HEK293 (cell line): ENCODE results near the gene REST.

Source experiments
- CTCF ChIA-PET: fragments of 350-600 bp; formaldehyde crosslinking; extraction: SDS; loops from one replicate; lab custom pipeline; 2021; ENCODE audit warnings: antibody characterized with exemption; lab: Yijun Ruan, JAX
- POLR2A ChIA-PET: fragments of 300-600 bp; formaldehyde crosslinking; extraction: SDS; loops from one replicate; lab custom pipeline; 2020; ENCODE audit warnings: antibody characterized with exemption, inconsistent platforms; lab: Yijun Ruan, JAX
- H3K27ac ChIP-seq: fragments of 200-500 bp; sonication (Bioruptor generic); 2 replicates; pipeline ENCODE4 v1.5.1; 2014; ENCODE audit warnings: low read depth, low read length, control low read depth, inconsistent platforms; ENCODE audit errors: extremely low read depth
- H3K36me3 ChIP-seq, 2 experiments: fragments of 200-500 bp in 1 of 2; sonication (Bioruptor generic) in 1 of 2; 1 replicate in 1 of 2; 2 replicates in 1 of 2; pipeline ENCODE4 v1.5.1; 2014 to 2017; ENCODE audit warnings: inconsistent platforms in 2 of 2, low read length in 2 of 2; ENCODE audit not compliant: control insufficient read depth in 2 of 2, insufficient read depth in 1 of 2
- H3K4me1 ChIP-seq: fragments of 200-500 bp; sonication (Bioruptor generic); 2 replicates; pipeline ENCODE4 v1.5.1; 2014; ENCODE audit warnings: mild to moderate bottlenecking, low read length, inconsistent platforms; ENCODE audit not compliant: control insufficient read depth, insufficient read depth
- H3K4me3 ChIP-seq: 2 replicates; pipeline ENCODE4 v1.5.1; 2011; ENCODE audit warnings: low read depth, mild to moderate bottlenecking, control low read depth, low read length, moderate library complexity
- H3K9me3 ChIP-seq: fragments of 200-500 bp; sonication (Bioruptor generic); 2 replicates; pipeline ENCODE4 v1.5.1; 2014; ENCODE audit warnings: low read depth, low read length, inconsistent platforms; ENCODE audit not compliant: control insufficient read depth, insufficient read depth
- KLF10 ChIP-seq: fragments of 450-650 bp; IDR thresholded peaks from 2 replicates; pipeline ENCODE4 v1.5.1; 2018; ENCODE audit warnings: missing biosample characterization, mild to moderate bottlenecking, missing genetic modification characterization
- KLF8 ChIP-seq: fragments of 450-650 bp; formaldehyde crosslinking; IDR thresholded peaks from 2 replicates; pipeline ENCODE4 v1.5.1; 2016; ENCODE audit warnings: missing biosample characterization, missing genetic modification characterization
- SCRT2 ChIP-seq: fragments of 450-650 bp; formaldehyde crosslinking; IDR thresholded peaks from 2 replicates; pipeline ENCODE4 v1.5.1; 2016; ENCODE audit warnings: missing biosample characterization, missing genetic modification characterization
- WT1 ChIP-seq: fragments of 450-650 bp; formaldehyde crosslinking; IDR thresholded peaks from 2 replicates; pipeline ENCODE4 v1.5.1; 2016; ENCODE audit warnings: missing biosample characterization, missing genetic modification characterization
- ZFP37 ChIP-seq: fragments of 450-650 bp; formaldehyde crosslinking; IDR thresholded peaks from 2 replicates; pipeline ENCODE4 v1.5.1; 2016; ENCODE audit warnings: missing biosample characterization, missing genetic modification characterization
- ZNF132 ChIP-seq: fragments of 450-650 bp; formaldehyde crosslinking; IDR thresholded peaks from 2 replicates; pipeline ENCODE4 v1.5.1; 2017; ENCODE audit warnings: missing biosample characterization, missing genetic modification characterization, borderline replicate concordance
- ZNF157 ChIP-seq: fragments of 450-650 bp; formaldehyde crosslinking; IDR thresholded peaks from 2 replicates; pipeline ENCODE4 v1.5.1; 2016; ENCODE audit warnings: missing biosample characterization, missing genetic modification characterization
- ZNF223 ChIP-seq: fragments of 450-650 bp; formaldehyde crosslinking; IDR thresholded peaks from 2 replicates; pipeline ENCODE4 v1.5.1; 2016; ENCODE audit warnings: missing biosample characterization, missing genetic modification characterization
- ZNF23 ChIP-seq: fragments of 450-650 bp; formaldehyde crosslinking; IDR thresholded peaks from 2 replicates; pipeline ENCODE4 v1.5.1; 2016; ENCODE audit warnings: missing biosample characterization, missing genetic modification characterization, borderline replicate concordance
- ZNF311 ChIP-seq: fragments of 450-650 bp; formaldehyde crosslinking; IDR thresholded peaks from 2 replicates; pipeline ENCODE4 v1.5.1; 2017; ENCODE audit warnings: missing biosample characterization, missing genetic modification characterization, borderline replicate concordance
- ZNF366 ChIP-seq: fragments of 450-650 bp; formaldehyde crosslinking; conservative IDR thresholded peaks from 2 replicates; pipeline ENCODE4 v1.5.1; 2016; ENCODE audit warnings: missing biosample characterization, missing genetic modification characterization
- ZNF596 ChIP-seq: fragments of 450-650 bp; IDR thresholded peaks from 2 replicates; pipeline ENCODE4 v1.5.0; 2018; ENCODE audit warnings: missing biosample characterization, mild to moderate bottlenecking, missing genetic modification characterization, moderate library complexity
- ZNF629 ChIP-seq: fragments of 450-650 bp; formaldehyde crosslinking; IDR thresholded peaks from 2 replicates; pipeline ENCODE4 v1.5.1; 2017; ENCODE audit warnings: missing biosample characterization, missing genetic modification characterization
- ZNF660 ChIP-seq: fragments of 450-650 bp; IDR thresholded peaks from 2 replicates; pipeline ENCODE4 v1.5.1; 2018; ENCODE audit warnings: missing biosample characterization, mild to moderate bottlenecking, missing genetic modification characterization
- ZNF677 ChIP-seq: fragments of 450-650 bp; IDR thresholded peaks from 2 replicates; pipeline ENCODE4 v1.5.0; 2018; ENCODE audit warnings: missing biosample characterization, mild to moderate bottlenecking, missing genetic modification characterization, moderate library complexity
- ZNF791 ChIP-seq: fragments of 450-650 bp; formaldehyde crosslinking; IDR thresholded peaks from 2 replicates; pipeline ENCODE4 v1.5.1; 2016; ENCODE audit warnings: missing biosample characterization, missing genetic modification characterization
- ZNF837 ChIP-seq: fragments of 450-650 bp; formaldehyde crosslinking; IDR thresholded peaks from 2 replicates; pipeline ENCODE4 v1.5.1; 2016; ENCODE audit warnings: missing biosample characterization, missing genetic modification characterization
- TF ChIP-seq, protein P1 (sequence below): fragments of 450-650 bp; formaldehyde crosslinking; IDR thresholded peaks from 2 replicates; pipeline ENCODE4 v1.5.1; 2017; ENCODE audit warnings: missing biosample characterization, missing genetic modification characterization
- TF ChIP-seq, protein P2 (sequence below): fragments of 450-650 bp; formaldehyde crosslinking; IDR thresholded peaks from 2 replicates; pipeline ENCODE4; 2016; ENCODE audit warnings: missing biosample characterization, missing genetic modification characterization
- TF ChIP-seq, protein P3 (sequence below): fragments of 450-650 bp; formaldehyde crosslinking; IDR thresholded peaks from 2 replicates; pipeline ENCODE4 v1.5.1; 2016; ENCODE audit warnings: missing biosample characterization, missing genetic modification characterization
- TF ChIP-seq, protein P4 (sequence below): fragments of 450-650 bp; IDR thresholded peaks from 2 replicates; pipeline ENCODE4 v1.5.1; 2018; ENCODE audit warnings: missing biosample characterization, missing genetic modification characterization

The REST gene

DNA sequence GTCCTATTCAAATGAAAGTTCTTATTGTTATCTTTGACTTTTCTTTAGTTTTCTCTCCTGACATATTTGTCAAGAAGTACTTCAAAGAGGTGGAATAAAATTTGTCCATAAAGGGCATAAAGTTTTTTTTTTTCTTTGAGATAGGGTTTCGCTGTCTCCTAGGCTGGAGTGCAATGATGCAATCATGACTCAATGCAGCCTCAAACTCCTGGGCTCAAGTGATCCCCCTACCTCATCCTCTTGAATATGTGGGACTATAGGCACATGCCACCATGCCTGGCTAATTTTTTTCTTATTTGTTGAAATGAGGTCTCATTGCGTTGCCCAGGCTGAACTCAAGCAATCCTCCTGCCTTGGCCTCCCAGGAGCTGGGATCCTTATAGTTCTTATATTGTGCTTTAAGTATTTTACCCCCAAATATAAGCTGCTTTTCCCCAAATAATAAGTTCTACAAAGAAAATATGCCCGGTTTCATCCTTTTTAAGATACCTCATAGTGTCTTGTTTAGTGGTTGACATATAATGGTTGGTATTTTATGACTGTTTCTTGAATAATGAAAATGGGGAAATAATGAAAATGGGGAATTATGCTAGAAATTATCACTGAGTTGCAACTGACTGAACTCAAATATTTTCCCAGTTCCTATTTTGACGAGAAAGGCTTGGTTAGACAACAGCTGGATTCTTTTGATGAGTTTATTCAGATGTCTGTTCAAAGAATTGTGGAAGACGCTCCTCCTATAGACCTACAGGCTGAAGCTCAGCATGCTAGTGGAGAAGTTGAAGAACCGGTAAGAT is 82.6 kb downstream of the REST start:
- Histone ChIP-seq H3K4me1 (no peaks in the 10 kb centered on the region), H3K27ac (no peak overlapping the region), H3K4me3 (no peak overlapping the region), H3K9me3 (no peaks in the 10 kb centered on the region), H3K36me3 (peaks cover 33 to 89% of the 10 kb centered on the region in 2 experiments)
- ChIA-PET POLR2A (interaction anchor here (2.3 kb wide), 1 partner anchor 11 kb away, joined by 10 read pairs; the partner anchor contains the start of gene POLR2B), CTCF (interaction anchor here (0.6 kb wide), 1 partner anchor 172 kb away, joined by 4 read pairs; no protein-coding TSS in a partner anchor)
- TF ChIP-seq ZNF677 (tag by site-specific recombination) (no peak), SCRT2 (no peak), ZNF629 (tag by site-specific recombination) (0 out of 2 replicates have a peak, but pooled peaks have one; percentile 29), ZNF660 (tag by site-specific recombination) (0 out of 2 replicates have a peak, but pooled peaks have one; percentile 28), ZNF366 (tag by site-specific recombination) (0 out of 2 replicates have a peak, but pooled peaks have one; percentile 26)
- TF ChIP-seq, protein P1, sequence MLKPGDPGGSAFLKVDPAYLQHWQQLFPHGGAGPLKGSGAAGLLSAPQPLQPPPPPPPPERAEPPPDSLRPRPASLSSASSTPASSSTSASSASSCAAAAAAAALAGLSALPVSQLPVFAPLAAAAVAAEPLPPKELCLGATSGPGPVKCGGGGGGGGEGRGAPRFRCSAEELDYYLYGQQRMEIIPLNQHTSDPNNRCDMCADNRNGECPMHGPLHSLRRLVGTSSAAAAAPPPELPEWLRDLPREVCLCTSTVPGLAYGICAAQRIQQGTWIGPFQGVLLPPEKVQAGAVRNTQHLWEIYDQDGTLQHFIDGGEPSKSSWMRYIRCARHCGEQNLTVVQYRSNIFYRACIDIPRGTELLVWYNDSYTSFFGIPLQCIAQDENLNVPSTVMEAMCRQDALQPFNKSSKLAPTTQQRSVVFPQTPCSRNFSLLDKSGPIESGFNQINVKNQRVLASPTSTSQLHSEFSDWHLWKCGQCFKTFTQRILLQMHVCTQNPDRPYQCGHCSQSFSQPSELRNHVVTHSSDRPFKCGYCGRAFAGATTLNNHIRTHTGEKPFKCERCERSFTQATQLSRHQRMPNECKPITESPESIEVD (tag by site-specific recombination) = 0 out of 2 replicates have a peak, but pooled peaks have one; percentile 15

DNA sequence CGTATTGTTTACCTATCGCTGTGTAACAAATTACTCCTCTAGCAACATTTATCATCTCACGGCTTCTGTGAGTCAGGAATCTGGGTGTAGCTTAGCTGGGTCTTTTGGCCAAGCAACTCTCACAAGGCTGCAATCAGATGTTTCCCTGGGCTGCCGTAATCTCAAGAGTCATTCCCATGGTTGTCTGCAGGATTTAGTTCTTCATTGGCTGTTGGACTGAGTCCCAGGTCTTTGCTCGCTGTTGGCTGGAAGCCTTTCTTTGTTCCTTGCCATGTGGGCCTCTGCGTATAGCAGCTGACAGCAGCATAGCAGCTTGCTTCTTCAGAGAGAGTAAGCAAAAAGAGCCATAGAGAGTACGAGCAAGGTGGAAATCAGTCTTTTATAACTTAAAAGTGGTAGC is 87.8 kb downstream of the REST start:
- no peak overlapping the region for H3K4me3 ChIP-seq
- H3K27ac ChIP-seq = no peak overlapping the region
- no peaks in the 10 kb centered on the region for H3K9me3 ChIP-seq
- peaks cover 27 to 89% of the 10 kb centered on the region in 2 experiments for H3K36me3 ChIP-seq
- no peaks in the 10 kb centered on the region for H3K4me1 ChIP-seq
- CTCF ChIA-PET = no interaction called here
- TF ChIP-seq ZNF837 (tag by site-specific recombination) (no peak), ZNF23 (tag by site-specific recombination) (no peak), ZNF791 (no peak), ZNF311 (tag by site-specific recombination) (no peak), WT1 (tag by site-specific recombination) (no peak), KLF8 (no peak), ZNF596 (tag by site-specific recombination) (no peak), ZNF132 (tag by site-specific recombination) (no peak), KLF10 (no peak), ZNF677 (tag by site-specific recombination) (no peak), ZNF157 (no peak), ZFP37 (tag by site-specific recombination) (no peak), ZNF223 (tag by site-specific recombination) (no peak)
- TF ChIP-seq, protein P2, sequence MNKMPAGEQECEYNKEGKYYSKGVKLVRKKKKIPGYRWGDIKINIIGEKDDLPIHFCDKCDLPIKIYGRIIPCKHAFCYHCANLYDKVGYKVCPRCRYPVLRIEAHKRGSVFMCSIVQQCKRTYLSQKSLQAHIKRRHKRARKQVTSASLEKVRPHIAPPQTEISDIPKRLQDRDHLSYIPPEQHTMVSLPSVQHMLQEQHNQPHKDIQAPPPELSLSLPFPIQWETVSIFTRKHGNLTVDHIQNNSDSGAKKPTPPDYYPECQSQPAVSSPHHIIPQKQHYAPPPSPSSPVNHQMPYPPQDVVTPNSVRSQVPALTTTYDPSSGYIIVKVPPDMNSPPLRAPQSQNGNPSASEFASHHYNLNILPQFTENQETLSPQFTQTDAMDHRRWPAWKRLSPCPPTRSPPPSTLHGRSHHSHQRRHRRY (tag by site-specific recombination) = no peak
- TF ChIP-seq, protein P3, sequence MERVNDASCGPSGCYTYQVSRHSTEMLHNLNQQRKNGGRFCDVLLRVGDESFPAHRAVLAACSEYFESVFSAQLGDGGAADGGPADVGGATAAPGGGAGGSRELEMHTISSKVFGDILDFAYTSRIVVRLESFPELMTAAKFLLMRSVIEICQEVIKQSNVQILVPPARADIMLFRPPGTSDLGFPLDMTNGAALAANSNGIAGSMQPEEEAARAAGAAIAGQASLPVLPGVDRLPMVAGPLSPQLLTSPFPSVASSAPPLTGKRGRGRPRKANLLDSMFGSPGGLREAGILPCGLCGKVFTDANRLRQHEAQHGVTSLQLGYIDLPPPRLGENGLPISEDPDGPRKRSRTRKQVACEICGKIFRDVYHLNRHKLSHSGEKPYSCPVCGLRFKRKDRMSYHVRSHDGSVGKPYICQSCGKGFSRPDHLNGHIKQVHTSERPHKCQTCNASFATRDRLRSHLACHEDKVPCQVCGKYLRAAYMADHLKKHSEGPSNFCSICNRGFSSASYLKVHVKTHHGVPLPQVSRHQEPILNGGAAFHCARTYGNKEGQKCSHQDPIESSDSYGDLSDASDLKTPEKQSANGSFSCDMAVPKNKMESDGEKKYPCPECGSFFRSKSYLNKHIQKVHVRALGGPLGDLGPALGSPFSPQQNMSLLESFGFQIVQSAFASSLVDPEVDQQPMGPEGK (tag by site-specific recombination) = no peak
- TF ChIP-seq, protein P4, sequence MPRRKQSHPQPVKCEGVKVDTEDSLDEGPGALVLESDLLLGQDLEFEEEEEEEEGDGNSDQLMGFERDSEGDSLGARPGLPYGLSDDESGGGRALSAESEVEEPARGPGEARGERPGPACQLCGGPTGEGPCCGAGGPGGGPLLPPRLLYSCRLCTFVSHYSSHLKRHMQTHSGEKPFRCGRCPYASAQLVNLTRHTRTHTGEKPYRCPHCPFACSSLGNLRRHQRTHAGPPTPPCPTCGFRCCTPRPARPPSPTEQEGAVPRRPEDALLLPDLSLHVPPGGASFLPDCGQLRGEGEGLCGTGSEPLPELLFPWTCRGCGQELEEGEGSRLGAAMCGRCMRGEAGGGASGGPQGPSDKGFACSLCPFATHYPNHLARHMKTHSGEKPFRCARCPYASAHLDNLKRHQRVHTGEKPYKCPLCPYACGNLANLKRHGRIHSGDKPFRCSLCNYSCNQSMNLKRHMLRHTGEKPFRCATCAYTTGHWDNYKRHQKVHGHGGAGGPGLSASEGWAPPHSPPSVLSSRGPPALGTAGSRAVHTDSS (tag by site-specific recombination) = no peak
- POLR2A ChIA-PET = no interaction called here
